Caco-2 (cell line): ENCODE results near the gene SOX2. TPM values are rescaled to one million over a fixed set of nuclear protein-coding genes. Genes with fewer than 3 reads are reported as not detected.

Experiments used
- BruUV-seq: library from RNA; stranded (reverse); fragments of 400-500 nt; replicated peaks from 2 replicates; lab custom pipeline; 2021; lab: Mats Ljungman, UMichigan
- CTCF ChIA-PET: fragments of 300-600 bp; sonication (Branson Sonifier 250); formaldehyde crosslinking; loops from one replicate; lab custom pipeline; 2022; ENCODE audit warnings: antibody characterized with exemption; lab: Charles Lee
- POLR2A ChIA-PET: fragments of 300-600 bp; sonication (Branson Sonifier 250); formaldehyde crosslinking; loops from one replicate; lab custom pipeline; 2022; ENCODE audit warnings: antibody characterized with exemption; lab: Charles Lee
- DNase-seq, 2 experiments: peaks; one replicate each; pipeline versions ENCODE4 v3.0.0 to v3.0.0-alpha.2; 2020 to 2022
- H3K27me3 ChIP-seq: replicated peaks from 2 replicates; pipeline ENCODE4 v1.6.0; 2011; ENCODE audit warnings: low read length; ENCODE audit not compliant: control insufficient read depth, insufficient read depth
- H3K36me3 ChIP-seq: 2 replicates; pipeline ENCODE4 v1.5.1; 2011; ENCODE audit warnings: low read length; ENCODE audit not compliant: control insufficient read depth, insufficient read depth
- H3K4me1 ChIP-seq: fragments of 250-450 bp; sonication (Bioruptor Pico); 2 replicates; pipeline ENCODE4 v1.5.1; 2020; ENCODE audit warnings: mild to moderate bottlenecking
- H3K4me3 ChIP-seq: 2 replicates; pipeline ENCODE4 v1.5.1; 2011; ENCODE audit warnings: low read depth, mild to moderate bottlenecking, control low read depth, low read length
- H3K9me3 ChIP-seq: fragments of 250-450 bp; sonication (Bioruptor Pico); 2 replicates; pipeline ENCODE4 v1.5.1; 2020; ENCODE audit warnings: mild to moderate bottlenecking, moderate library complexity
- H3K27ac Mint-ChIP-seq: one replicate; pipeline ENCODE4 v1.8.0; 2022; ENCODE audit warnings: mixed read lengths; ENCODE audit not compliant: unreplicated experiment
- H3K27me3 Mint-ChIP-seq: one replicate; pipeline ENCODE4 v1.8.0; 2022; ENCODE audit warnings: mixed read lengths; ENCODE audit not compliant: insufficient read depth, unreplicated experiment
- H3K36me3 Mint-ChIP-seq: one replicate; pipeline ENCODE4 v1.8.0; 2022; ENCODE audit warnings: mild to moderate bottlenecking, mixed read lengths; ENCODE audit not compliant: insufficient read depth, unreplicated experiment
- H3K4me1 Mint-ChIP-seq: one replicate; pipeline ENCODE4 v1.8.0; 2022; ENCODE audit warnings: low read depth, mixed read lengths; ENCODE audit not compliant: unreplicated experiment
- H3K4me3 Mint-ChIP-seq: one replicate; pipeline ENCODE4 v1.8.0; 2022; ENCODE audit warnings: mild to moderate bottlenecking, moderate library complexity, mixed read lengths; ENCODE audit not compliant: unreplicated experiment
- H3K9me3 Mint-ChIP-seq: one replicate; pipeline ENCODE4 v1.8.0; 2022; ENCODE audit warnings: mixed read lengths; ENCODE audit not compliant: unreplicated experiment
- CTCF ChIP-seq, 2 experiments: fragments of 200-600 bp in 1 of 2; IDR thresholded peaks; 1 replicate in 1 of 2; 2 replicates in 1 of 2; pipeline versions ENCODE4 v1.5.1 to v1.8.0; 2011 to 2022; ENCODE audit warnings: antibody characterized with exemption in 1 of 2, control low read depth in 1 of 2, inconsistent platforms in 1 of 2, low read depth in 1 of 2, low read length in 1 of 2, mild to moderate bottlenecking in 1 of 2, moderate library complexity in 1 of 2; ENCODE audit not compliant: insufficient read depth in 1 of 2, severe bottlenecking in 1 of 2, unreplicated experiment in 1 of 2
- intact Hi-C: fragments of 100-400 bp; cut with micrococcal nuclease; formaldehyde crosslinking; loops from one replicate; pipeline ENCODE4 v1.10.0; 2022; ENCODE audit not compliant: unreplicated experiment
- total RNA-seq: library from RNA; stranded (reverse); gene quantifications from 2 replicates; pipeline ENCODE4 v1.2.3, GENCODE V29; 2022

Gene SOX2
- total RNA-seq, 1 experiment from 2014 or later: 34.1 TPM

- CTCF ChIA-PET: interaction anchor here (0.5 kb wide), 1 partner anchor 22 kb away, joined by 6 read pairs; no protein-coding TSS in a partner anchor
- Mint-ChIP-seq H3K27me3 (no peaks in the 10 kb centered on the region), H3K36me3 (peaks cover 7% of the 10 kb centered on the region), H3K4me3 (peak overlapping the region; percentile 58), H3K4me1 (peaks cover 5% of the 10 kb centered on the region), H3K27ac (no peak overlapping the region), H3K9me3 (no peaks in the 10 kb centered on the region)
- Histone ChIP-seq H3K4me1 (0 out of 2 replicates have a peak, but pooled peaks cover 5% of the 10 kb centered on the region), H3K27me3 (no peaks in the 10 kb centered on the region), H3K9me3 (no peaks in the 10 kb centered on the region), H3K4me3 (peak overlapping the region; percentile 3; the same call in 1 of the 2 replicates), H3K36me3 (no peaks in the 10 kb centered on the region)
- POLR2A ChIA-PET: no interaction called here
- no peak for TF ChIP-seq CTCF (IDR thresholded peaks at IDR 0.05; ENCODE audit: insufficient read depth in 1 of 2, low read depth in 1 of 2, low read length in 1 of 2, severe bottlenecking in 1 of 2, unreplicated experiment in 1 of 2)
- intact Hi-C loops: no loop called here
- no peak for DNase-seq
- no TSS peak for BruUV-seq
Measured at GRCh38 chr3:181718987-181719911, 7.5 kb downstream of the SOX2 start.

GRCh38 chr3:181719991-181720680 is 8.4 kb downstream of the SOX2 start:
- no peaks in the 10 kb centered on the region for H3K9me3 Mint-ChIP-seq
- H3K4me1 ChIP-seq: 0 out of 2 replicates have a peak, but pooled peaks cover 5% of the 10 kb centered on the region
- no peak overlapping the region for H3K4me3 ChIP-seq
- no peak for TF ChIP-seq CTCF (IDR thresholded peaks at IDR 0.05; ENCODE audit: insufficient read depth in 1 of 2, low read depth in 1 of 2, low read length in 1 of 2, severe bottlenecking in 1 of 2, unreplicated experiment in 1 of 2)
- DNase-seq: no peak
- H3K4me1 Mint-ChIP-seq: peaks cover 5% of the 10 kb centered on the region
- no peaks in the 10 kb centered on the region for H3K36me3 ChIP-seq
- no peaks in the 10 kb centered on the region for H3K27me3 Mint-ChIP-seq
- intact Hi-C loops: no loop called here
- ChIA-PET POLR2A (no interaction called here), CTCF (no interaction called here)
- no peaks in the 10 kb centered on the region for H3K9me3 ChIP-seq
- BruUV-seq: no TSS peak
- H3K27ac Mint-ChIP-seq: no peak overlapping the region
- no peaks in the 10 kb centered on the region for H3K27me3 ChIP-seq
- peak overlapping the region; percentile 58 for H3K4me3 Mint-ChIP-seq
- peaks cover 7% of the 10 kb centered on the region for H3K36me3 Mint-ChIP-seq
